ENCODE results near the gene OR52I1. TPM values are rescaled to one million over a fixed set of nuclear protein-coding genes. Genes with fewer than 3 reads are reported as not detected.

OR52I1 gene
- total RNA-seq, 1 experiment from 2014 or later: not detected

DNA sequence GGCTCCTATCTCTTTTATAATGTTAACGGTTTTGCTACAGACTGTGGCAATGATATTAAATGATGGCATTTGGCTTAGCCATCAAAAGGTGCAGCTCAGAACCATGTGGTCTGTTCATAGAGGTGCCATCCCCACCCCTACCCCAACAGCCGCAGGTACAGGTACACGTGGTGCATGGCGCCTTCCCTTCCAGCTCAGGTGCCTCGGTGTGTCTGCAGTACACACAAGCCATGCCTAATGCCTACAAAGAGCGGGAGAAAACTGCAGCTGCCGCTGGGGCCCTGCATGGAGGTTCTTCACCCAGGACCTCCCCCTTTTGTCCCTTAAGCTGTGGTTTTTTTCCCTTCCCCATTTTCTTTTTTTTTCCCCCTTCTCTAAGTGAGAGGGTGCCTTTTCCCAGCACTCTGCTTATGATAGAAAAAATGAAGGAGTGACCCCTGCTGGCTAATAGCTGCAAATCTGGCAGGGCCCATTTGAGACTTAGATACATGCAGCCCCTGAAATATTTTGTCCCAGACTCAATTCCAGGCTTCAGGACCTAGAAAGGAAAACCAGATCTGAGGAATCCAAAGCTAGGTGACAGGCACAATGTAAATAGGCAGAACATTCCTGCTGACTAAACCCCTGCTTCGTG, 42.4 kb upstream of the OR52I1 start:
- Mint-ChIP-seq H3K9me3 (ENCODE audit: low read depth, unreplicated experiment) (no peaks in the 10 kb centered on the region), H3K4me3 (ENCODE audit: low read depth, unreplicated experiment) (no peak overlapping the region), H3K36me3 (ENCODE audit: insufficient read depth, unreplicated experiment) (no peaks in the 10 kb centered on the region), H3K4me1 (ENCODE audit: low read depth, unreplicated experiment) (peaks cover 8% of the 10 kb centered on the region), H3K27ac (ENCODE audit: unreplicated experiment) (no peak overlapping the region), H3K27me3 (ENCODE audit: unreplicated experiment) (peaks cover 64% of the 10 kb centered on the region)
- CTCF ChIA-PET: interaction anchor here (0.6 to 1.3 kb wide), 3 partner anchors 364 to 393 kb away, joined by 3 to 11 read pairs (median 4); no protein-coding TSS in a partner anchor
- peak; percentile 8 for DNase-seq
- intact Hi-C loops (cut with micrococcal nuclease; ENCODE audit: unreplicated experiment): no loop called here
- no TSS peak for BruUV-seq (replicated peaks)
- TF ChIP-seq, protein P1, sequence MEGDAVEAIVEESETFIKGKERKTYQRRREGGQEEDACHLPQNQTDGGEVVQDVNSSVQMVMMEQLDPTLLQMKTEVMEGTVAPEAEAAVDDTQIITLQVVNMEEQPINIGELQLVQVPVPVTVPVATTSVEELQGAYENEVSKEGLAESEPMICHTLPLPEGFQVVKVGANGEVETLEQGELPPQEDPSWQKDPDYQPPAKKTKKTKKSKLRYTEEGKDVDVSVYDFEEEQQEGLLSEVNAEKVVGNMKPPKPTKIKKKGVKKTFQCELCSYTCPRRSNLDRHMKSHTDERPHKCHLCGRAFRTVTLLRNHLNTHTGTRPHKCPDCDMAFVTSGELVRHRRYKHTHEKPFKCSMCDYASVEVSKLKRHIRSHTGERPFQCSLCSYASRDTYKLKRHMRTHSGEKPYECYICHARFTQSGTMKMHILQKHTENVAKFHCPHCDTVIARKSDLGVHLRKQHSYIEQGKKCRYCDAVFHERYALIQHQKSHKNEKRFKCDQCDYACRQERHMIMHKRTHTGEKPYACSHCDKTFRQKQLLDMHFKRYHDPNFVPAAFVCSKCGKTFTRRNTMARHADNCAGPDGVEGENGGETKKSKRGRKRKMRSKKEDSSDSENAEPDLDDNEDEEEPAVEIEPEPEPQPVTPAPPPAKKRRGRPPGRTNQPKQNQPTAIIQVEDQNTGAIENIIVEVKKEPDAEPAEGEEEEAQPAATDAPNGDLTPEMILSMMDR (IDR thresholded peaks at IDR 0.05; ENCODE audit: unreplicated experiment): peak; percentile 54

DNA sequence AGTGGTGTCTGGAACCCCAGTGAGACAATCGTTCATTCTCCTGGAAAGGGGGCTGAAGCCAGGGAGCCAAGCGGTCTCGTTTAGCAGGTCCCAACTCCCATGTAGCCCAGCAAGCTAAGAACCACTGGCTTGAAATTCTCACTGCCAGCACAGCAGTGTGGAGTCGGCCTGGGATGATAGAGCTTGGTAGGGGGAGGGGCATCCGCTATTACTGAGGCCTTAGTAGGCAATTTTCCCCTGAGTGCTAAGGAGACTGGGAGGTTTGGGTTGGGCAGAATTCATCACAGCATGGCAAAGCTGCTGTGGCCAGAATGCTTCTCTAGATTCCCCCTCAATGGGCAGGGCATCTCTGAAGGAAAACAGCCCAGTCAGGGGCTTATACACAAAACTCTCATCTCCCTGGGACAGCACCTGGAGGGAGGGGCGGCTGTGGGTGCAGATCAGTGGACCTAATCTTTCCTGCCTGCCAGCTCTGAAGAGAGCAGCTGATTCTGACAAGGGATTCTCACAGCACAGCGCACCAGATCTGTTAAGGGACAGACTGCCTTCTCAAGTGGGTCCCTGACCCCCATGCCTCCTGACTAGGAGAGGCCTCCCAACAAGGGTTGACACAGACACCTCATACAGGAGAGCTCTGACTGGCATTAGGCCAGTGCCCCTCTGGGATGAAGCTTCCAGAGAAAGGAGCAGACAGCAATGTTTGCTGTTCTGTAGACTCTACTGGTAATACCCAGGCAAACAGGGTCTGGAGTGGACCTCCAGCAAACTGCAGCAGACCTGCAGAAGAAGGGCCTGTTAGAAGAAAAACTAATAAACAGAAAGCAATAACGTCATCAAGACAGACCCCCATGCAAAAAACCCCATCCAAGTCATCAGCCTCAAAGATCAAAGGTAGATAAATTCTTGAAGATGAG, 34.1 kb upstream of the OR52I1 start:
- intact Hi-C loops (cut with micrococcal nuclease; ENCODE audit: unreplicated experiment): no loop called here
- peaks cover 5% of the 10 kb centered on the region for H3K9me3 Mint-ChIP-seq (ENCODE audit: low read depth, unreplicated experiment)
- no TSS peak for BruUV-seq (replicated peaks)
- H3K4me3 Mint-ChIP-seq (ENCODE audit: low read depth, unreplicated experiment): no peak overlapping the region
- TF ChIP-seq, protein P1 (IDR thresholded peaks at IDR 0.05; ENCODE audit: unreplicated experiment): no peak
- H3K27ac Mint-ChIP-seq (ENCODE audit: unreplicated experiment): no peak overlapping the region
- CTCF ChIA-PET: no interaction called here
- no peaks in the 10 kb centered on the region for H3K36me3 Mint-ChIP-seq (ENCODE audit: insufficient read depth, unreplicated experiment)
- DNase-seq: no peak
- H3K4me1 Mint-ChIP-seq (ENCODE audit: low read depth, unreplicated experiment): peaks cover 11% of the 10 kb centered on the region
- H3K27me3 Mint-ChIP-seq (ENCODE audit: unreplicated experiment): peaks cover 51% of the 10 kb centered on the region

DNA sequence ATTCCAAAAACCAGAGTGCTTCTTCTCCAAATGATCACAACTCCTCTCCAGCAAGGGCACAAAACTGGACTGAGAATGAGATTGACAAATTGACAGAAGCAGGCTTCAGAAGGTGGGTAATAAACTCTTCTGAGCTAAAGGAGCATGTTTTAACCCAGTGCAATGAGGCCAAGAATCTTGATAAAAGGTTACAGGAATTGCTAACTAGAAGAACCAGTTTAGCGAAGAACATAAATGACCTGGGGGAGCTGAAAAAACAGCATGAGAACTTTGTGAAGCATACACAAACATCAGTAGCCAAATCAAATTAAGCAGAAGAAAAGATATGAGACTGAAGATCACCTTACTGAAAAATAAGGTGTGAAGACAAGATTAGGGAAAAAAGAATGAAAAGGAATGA, 33.4 kb upstream of the OR52I1 start:
- BruUV-seq (replicated peaks): no TSS peak
- no peak for DNase-seq
- intact Hi-C loops (cut with micrococcal nuclease; ENCODE audit: unreplicated experiment): no loop called here
- CTCF ChIA-PET: no interaction called here
- no peak overlapping the region for H3K27ac Mint-ChIP-seq (ENCODE audit: unreplicated experiment)
- peaks cover 46% of the 10 kb centered on the region for H3K27me3 Mint-ChIP-seq (ENCODE audit: unreplicated experiment)
- peaks cover 11% of the 10 kb centered on the region for H3K4me1 Mint-ChIP-seq (ENCODE audit: low read depth, unreplicated experiment)
- TF ChIP-seq, protein P1 (IDR thresholded peaks at IDR 0.05; ENCODE audit: unreplicated experiment): no peak
- H3K9me3 Mint-ChIP-seq (ENCODE audit: low read depth, unreplicated experiment): peaks cover 5% of the 10 kb centered on the region
- H3K36me3 Mint-ChIP-seq (ENCODE audit: insufficient read depth, unreplicated experiment): no peaks in the 10 kb centered on the region
- no peak overlapping the region for H3K4me3 Mint-ChIP-seq (ENCODE audit: low read depth, unreplicated experiment)

DNA sequence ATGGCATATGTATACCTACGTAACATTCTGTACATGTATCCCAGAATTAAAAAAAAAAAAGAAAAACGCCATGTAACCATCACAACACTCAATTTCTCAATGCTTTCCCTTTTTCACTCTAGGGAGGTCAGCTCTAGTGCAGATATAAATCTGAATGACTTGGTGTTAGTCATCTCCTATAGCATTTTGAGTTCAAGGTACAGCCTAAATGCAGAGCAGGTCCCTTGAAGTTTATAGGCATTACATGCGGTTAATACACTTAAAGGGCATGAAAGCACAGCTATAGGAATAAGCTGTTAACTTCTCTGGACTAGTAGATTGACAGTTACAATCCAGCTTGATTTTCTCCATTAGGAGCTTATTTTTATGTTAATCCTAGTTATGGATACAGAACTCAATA, 28.5 kb upstream of the OR52I1 start:
- CTCF ChIA-PET: no interaction called here
- Mint-ChIP-seq H3K27me3 (ENCODE audit: unreplicated experiment) (peaks cover 42% of the 10 kb centered on the region), H3K9me3 (ENCODE audit: low read depth, unreplicated experiment) (peaks cover 9% of the 10 kb centered on the region), H3K36me3 (ENCODE audit: insufficient read depth, unreplicated experiment) (no peaks in the 10 kb centered on the region), H3K4me3 (ENCODE audit: low read depth, unreplicated experiment) (no peak overlapping the region), H3K4me1 (ENCODE audit: low read depth, unreplicated experiment) (peaks cover 6% of the 10 kb centered on the region), H3K27ac (ENCODE audit: unreplicated experiment) (no peak overlapping the region)
- intact Hi-C loops (cut with micrococcal nuclease; ENCODE audit: unreplicated experiment): no loop called here
- no peak for DNase-seq
- no TSS peak for BruUV-seq (replicated peaks)
- TF ChIP-seq, protein P1 (IDR thresholded peaks at IDR 0.05; ENCODE audit: unreplicated experiment): no peak

Data from Calu3 (cell line).